NB4 (cell line): ENCODE measurements around the gene METTL18.

Experiments used
- CTCF ChIP-seq: IDR thresholded peaks from one replicate; pipeline ENCODE4 v1.5.1; 2012; ENCODE audit warnings: low read depth, low read length
- POLR2A ChIP-seq: IDR thresholded peaks from 2 replicates; pipeline ENCODE4 v1.6.1; 2011; ENCODE audit warnings: mild to moderate bottlenecking; ENCODE audit not compliant: insufficient read length; ENCODE audit errors: extremely low read depth

GRCh38 chr1:169750041-169750440, 44.7 kb downstream of the METTL18 start:
- no peak for TF ChIP-seq CTCF
- no peak for TF ChIP-seq POLR2A
